Ascending aorta (tissue), 2 donors: ENCODE data around the gene MCRIP2. TPM values are rescaled to one million over a fixed set of nuclear protein-coding genes. Genes with fewer than 3 reads are reported as not detected.
A peak's percentile ranks its signal among the peaks of the same experiment; 100 is the strongest.

Source experiments
- DNase-seq, 2 donors: peaks; one replicate each; pipeline ENCODE4 v3.0.0-alpha.2; 2019; ENCODE audit warnings: low spot score in 2 of 2
- H3K27ac ChIP-seq, 2 donors: fragments of 200-600 bp; sonication (generic); one replicate each; pipeline ENCODE4 v1.5.1; 2016 to 2017; ENCODE audit warnings: mild to moderate bottlenecking in 1 of 2
- H3K27me3 ChIP-seq: fragments of 200-600 bp; sonication (generic); one replicate; pipeline ENCODE4 v1.5.1; 2017
- H3K36me3 ChIP-seq, 2 donors: fragments of 200-600 bp; sonication (generic); one replicate each; pipeline ENCODE4 v1.5.1; 2016
- H3K4me1 ChIP-seq, 2 donors: fragments of 200-600 bp; sonication (generic); one replicate each; pipeline ENCODE4 v1.5.1; 2016 to 2017; ENCODE audit warnings: mild to moderate bottlenecking in 1 of 2
- H3K4me3 ChIP-seq, 2 donors: fragments of 200-600 bp; sonication (generic); one replicate each; pipeline ENCODE4 v1.5.1; 2016 to 2017; ENCODE audit warnings: mild to moderate bottlenecking in 1 of 2
- H3K9me3 ChIP-seq, 2 donors: fragments of 200-600 bp; sonication (generic); one replicate each; pipeline ENCODE4 v1.5.1; 2016
- CTCF ChIP-seq, 3 experiments: fragments of 200-600 bp in 2 of 3; fragments of 450-650 bp in 1 of 3; sonication (generic) in 2 of 3; IDR thresholded peaks; one replicate each; pipeline ENCODE4 v1.5.1; 2016 to 2019; ENCODE audit warnings: antibody characterized with exemption in 3 of 3, mild to moderate bottlenecking in 1 of 3, moderate library complexity in 1 of 3
- intact Hi-C: fragments of 100-400 bp; cut with DNase I; formaldehyde crosslinking; loops from one replicate; pipeline ENCODE4 v1.15.1; 2023
- total RNA-seq: library from RNA; depleted of rRNA; stranded (reverse); fragments of >200 nt; gene quantifications from one replicate; pipeline ENCODE4 v1.1.0, GENCODE V29; 2016

MCRIP2 gene
- total RNA-seq, 1 donor from 2014 or later, result 92.9 TPM

DNA sequence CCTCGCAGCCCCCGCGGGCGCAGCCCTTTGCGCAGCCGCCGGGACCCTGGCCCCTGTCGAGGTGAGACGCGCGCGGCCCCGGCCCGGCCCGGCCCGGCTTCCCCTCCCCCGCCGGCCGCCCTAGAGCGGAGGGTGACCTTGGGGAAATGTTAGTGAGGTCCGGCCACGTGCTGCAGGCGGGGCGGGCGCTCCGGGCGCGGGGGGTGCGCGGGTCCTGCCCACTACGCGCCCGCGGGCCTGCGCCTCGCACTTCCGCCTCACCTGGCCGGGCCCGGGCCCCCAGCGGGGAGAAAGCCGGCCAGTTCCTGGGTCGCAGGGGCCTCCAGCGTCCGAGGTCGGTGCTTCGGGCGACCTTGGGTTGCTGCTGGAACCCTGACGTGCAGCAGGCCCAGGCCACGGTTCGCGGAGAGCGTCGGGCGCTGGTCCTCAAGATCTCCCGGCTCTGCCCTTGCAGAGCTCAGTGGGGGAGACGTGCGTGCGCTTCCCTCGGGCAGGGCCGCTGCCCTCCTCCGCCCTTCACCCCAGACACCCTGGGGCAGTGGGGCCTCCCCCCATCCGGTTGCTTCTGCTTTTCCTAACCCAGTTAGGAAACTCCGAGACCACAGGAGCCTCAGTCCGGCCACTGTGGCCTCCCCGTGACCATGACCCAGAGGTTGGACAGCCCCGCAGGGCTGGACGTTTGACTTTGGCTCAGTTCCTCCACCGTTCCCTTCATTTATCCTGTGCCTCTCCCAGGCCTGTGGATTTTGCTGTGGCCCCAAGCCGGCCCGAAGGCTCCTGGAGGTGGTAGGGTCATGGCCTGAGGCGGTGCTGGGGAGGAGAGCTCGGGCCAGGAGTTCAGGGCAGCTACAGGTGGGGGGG lies 791 bp downstream of the MCRIP2 start:
- Histone ChIP-seq H3K27ac (peak overlapping the region; percentile 52 to 72), H3K36me3 (no peaks in the 10 kb centered on the region), H3K27me3 (no peaks in the 10 kb centered on the region), H3K4me1 (peaks cover 6 to 16% of the 10 kb centered on the region in 2 donors), H3K4me3 (peak overlapping the region; percentile 86 to 92), H3K9me3 (no peaks in the 10 kb centered on the region)
- no peak for TF ChIP-seq CTCF (IDR thresholded peaks at IDR 0.05)
- intact Hi-C loops, result no loop called here
- DNase-seq, result no peak

GRCh38 chr16:643050-643368 lies 1.4 kb downstream of the MCRIP2 start:
- H3K27ac ChIP-seq, result peak overlapping the region in 1 of 2 donors; percentile 3
- H3K36me3 ChIP-seq, result no peaks in the 10 kb centered on the region
- no peaks in the 10 kb centered on the region for H3K27me3 ChIP-seq
- no peak for DNase-seq
- H3K9me3 ChIP-seq, result no peaks in the 10 kb centered on the region
- no peak for TF ChIP-seq CTCF (IDR thresholded peaks at IDR 0.05)
- peaks cover 8 to 19% of the 10 kb centered on the region in 2 donors for H3K4me1 ChIP-seq
- peak overlapping the region; percentile 86 to 92 for H3K4me3 ChIP-seq
- intact Hi-C loops, result no loop called here

DNA sequence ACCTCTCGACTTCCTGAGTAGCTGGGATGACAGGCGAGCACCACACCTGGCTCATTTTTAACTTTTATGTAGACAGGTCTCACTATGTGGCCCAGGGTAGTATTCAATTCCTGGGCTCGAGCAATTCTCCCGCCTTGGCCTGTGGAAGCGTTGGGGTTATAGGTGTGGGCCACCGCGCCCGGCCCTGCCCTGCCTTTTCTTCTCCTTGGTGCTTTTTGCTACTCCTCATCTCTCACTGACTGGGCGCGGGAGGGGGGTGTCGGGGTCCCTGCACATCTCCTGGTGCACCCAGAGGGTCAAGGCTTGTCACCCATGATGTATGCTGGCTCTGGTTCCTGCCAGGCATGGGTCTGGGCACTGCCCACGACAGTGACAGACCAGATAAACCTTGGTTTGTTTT lies 2.9 kb downstream of the MCRIP2 start:
- H3K27me3 ChIP-seq, result no peaks in the 10 kb centered on the region
- no peak overlapping the region for H3K27ac ChIP-seq
- H3K9me3 ChIP-seq, result no peaks in the 10 kb centered on the region
- DNase-seq, result no peak
- no peak for TF ChIP-seq CTCF (IDR thresholded peaks at IDR 0.05)
- intact Hi-C loops, result no loop called here
- peaks cover 15 to 26% of the 10 kb centered on the region in 2 donors for H3K4me1 ChIP-seq
- H3K4me3 ChIP-seq, result no peak overlapping the region
- no peaks in the 10 kb centered on the region for H3K36me3 ChIP-seq

- no peaks in the 10 kb centered on the region for H3K27me3 ChIP-seq
- no peaks in the 10 kb centered on the region for H3K9me3 ChIP-seq
- DNase-seq, result no peak
- no peak for TF ChIP-seq CTCF (IDR thresholded peaks at IDR 0.05)
- peaks cover 15 to 32% of the 10 kb centered on the region in 2 donors for H3K4me1 ChIP-seq
- H3K4me3 ChIP-seq, result no peak overlapping the region
- intact Hi-C loops, result no loop called here
- no peaks in the 10 kb centered on the region for H3K36me3 ChIP-seq
- no peak overlapping the region for H3K27ac ChIP-seq
Measured at GRCh38 chr16:645852-646678, 4.4 kb downstream of the MCRIP2 start.

DNA sequence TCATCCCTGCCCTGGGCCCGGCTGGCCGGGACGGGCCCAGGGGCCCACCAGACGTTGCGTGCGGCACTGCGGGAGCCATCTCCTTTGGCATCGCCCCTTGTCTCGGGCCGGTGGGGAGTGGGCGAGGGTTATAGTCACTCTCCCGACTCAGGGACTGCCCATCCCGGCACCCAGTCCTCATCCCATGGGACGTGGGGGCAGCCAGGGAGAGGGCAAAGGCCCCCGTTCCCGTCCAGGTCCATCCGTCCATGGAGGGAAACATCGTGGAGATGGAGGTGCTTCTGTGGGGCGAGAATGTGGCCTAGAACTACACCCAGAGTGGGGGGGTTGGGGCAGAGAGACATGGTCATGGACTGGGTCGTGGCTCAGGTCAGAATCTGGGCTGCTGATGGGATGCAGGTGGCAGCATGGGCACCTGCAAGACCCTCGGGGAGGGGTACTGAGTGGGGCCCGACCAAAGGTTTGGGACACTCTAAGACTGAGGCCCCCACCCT lies 5.1 kb downstream of the MCRIP2 start:
- no peaks in the 10 kb centered on the region for H3K9me3 ChIP-seq
- TF ChIP-seq CTCF (IDR thresholded peaks at IDR 0.05), result no peak
- H3K4me1 ChIP-seq, result peaks cover 15 to 28% of the 10 kb centered on the region in 2 donors
- H3K4me3 ChIP-seq, result no peak overlapping the region
- DNase-seq, result no peak
- no peak overlapping the region for H3K27ac ChIP-seq
- no peaks in the 10 kb centered on the region for H3K27me3 ChIP-seq
- H3K36me3 ChIP-seq, result no peaks in the 10 kb centered on the region
- intact Hi-C loops, result no loop called here
